H1 (cell line): ENCODE measurements around the gene SH3TC2. TPM values are rescaled to one million over a fixed set of nuclear protein-coding genes. Genes with fewer than 3 reads are reported as not detected.

ENCODE experiments used
- CTCF ChIA-PET: fragments of 300-600 bp; sonication (Branson Sonifier 250); formaldehyde crosslinking; loops from one replicate; lab custom pipeline; 2021; ENCODE audit not compliant: partially characterized antibody; lab: Charles Lee
- POLR2A ChIA-PET: fragments of 300-600 bp; sonication (Branson Sonifier 250); formaldehyde crosslinking; loops from one replicate; lab custom pipeline; 2021; ENCODE audit warnings: inconsistent platforms; ENCODE audit not compliant: partially characterized antibody; lab: Charles Lee
- DNase-seq, 2 experiments: peaks; one replicate each; pipeline versions ENCODE4 v3.0.0 to v3.0.0-alpha.2; 2010 to 2022; ENCODE audit warnings: low spot score in 2 of 2, low read depth in 1 of 2, mixed read lengths in 1 of 2
- FAIRE-seq: peaks from 2 replicates; lab custom pipeline; 2011; peaks lifted over from hg19 to GRCh38; lab: Jason Lieb, UNC
- H2AFZ ChIP-seq: 2 replicates; pipeline ENCODE4 v1.8.1; 2012; ENCODE audit warnings: low read length, inconsistent platforms
- H2AK5ac ChIP-seq: 2 replicates; pipeline ENCODE4 v1.6.1; 2013; ENCODE audit warnings: low read depth, low read length
- H2BK120ac ChIP-seq: replicated peaks from 2 replicates; pipeline ENCODE3; 2013; ENCODE audit warnings: low read depth, low read length, inconsistent platforms
- H2BK12ac ChIP-seq: 2 replicates; pipeline ENCODE4 v1.6.1; 2013; ENCODE audit warnings: low read depth, low read length
- H2BK15ac ChIP-seq: 2 replicates; pipeline ENCODE4 v1.6.1; 2013; ENCODE audit warnings: low read length
- H2BK20ac ChIP-seq: 2 replicates; pipeline ENCODE4 v1.6.1; 2013; ENCODE audit warnings: low read length
- H2BK5ac ChIP-seq: 2 replicates; pipeline ENCODE4 v1.6.1; 2013; ENCODE audit warnings: low read depth, low read length
- H3K14ac ChIP-seq: 2 replicates; pipeline ENCODE4 v1.6.1; 2013; ENCODE audit warnings: inconsistent platforms; ENCODE audit not compliant: insufficient read length
- H3K18ac ChIP-seq: 2 replicates; pipeline ENCODE4 v1.6.1; 2013; ENCODE audit warnings: low read length; ENCODE audit errors: extremely low read depth
- H3K23ac ChIP-seq: 2 replicates; pipeline ENCODE4 v1.6.1; 2013; ENCODE audit warnings: inconsistent platforms; ENCODE audit not compliant: insufficient read length
- H3K23me2 ChIP-seq: 2 replicates; pipeline ENCODE4 v1.6.1; 2013; ENCODE audit warnings: low read depth, low read length
- H3K27ac ChIP-seq: 2 replicates; pipeline ENCODE4 v1.6.1; 2011; ENCODE audit warnings: low read depth, low read length, inconsistent platforms
- H3K27me3 ChIP-seq, 4 experiments: replicated peaks in 1 of 4; 1 replicate in 1 of 4; 2 replicates in 3 of 4; pipeline versions ENCODE4 v1.6.1 to v1.8.1; 2011 to 2013; ENCODE audit warnings: low read length in 3 of 4, mild to moderate bottlenecking in 3 of 4, inconsistent platforms in 2 of 4, mixed read lengths in 2 of 4, moderate library complexity in 1 of 4; ENCODE audit not compliant: control insufficient read depth in 3 of 4, insufficient read depth in 3 of 4; ENCODE audit errors: extremely low read depth in 1 of 4
- H3K36me3 ChIP-seq, 4 experiments: 2 replicates each; pipeline versions ENCODE4 v1.6.1 to v1.8.1; 2011 to 2013; ENCODE audit warnings: mild to moderate bottlenecking in 4 of 4, low read length in 3 of 4, moderate library complexity in 2 of 4, control low read depth in 1 of 4, inconsistent platforms in 1 of 4; ENCODE audit not compliant: insufficient read depth in 4 of 4, control insufficient read depth in 2 of 4
- H3K4ac ChIP-seq: replicated peaks from 2 replicates; pipeline ENCODE3; 2013; ENCODE audit warnings: low read length, low read depth, mixed read lengths, inconsistent platforms; ENCODE audit not compliant: insufficient read length
- H3K4me1 ChIP-seq, 4 experiments: replicated peaks in 1 of 4; 1 replicate in 1 of 4; 2 replicates in 3 of 4; pipeline versions ENCODE4 v1.6.1 to v1.8.1; 2011 to 2013; ENCODE audit warnings: low read length in 3 of 4, inconsistent platforms in 2 of 4, mixed read lengths in 1 of 4; ENCODE audit not compliant: insufficient read depth in 4 of 4, control insufficient read depth in 3 of 4
- H3K4me2 ChIP-seq, 2 experiments: 2 replicates each; pipeline versions ENCODE4 v1.6.1 to v1.8.1; 2011 to 2013; ENCODE audit warnings: low read depth in 2 of 2, low read length in 2 of 2, control low read depth in 1 of 2, inconsistent platforms in 1 of 2, mild to moderate bottlenecking in 1 of 2; ENCODE audit not compliant: insufficient read depth in 1 of 2
- H3K4me3 ChIP-seq, 4 experiments: fragments of 200-600, 300-600 bp in 1 of 4; sonication (generic), shearing (Covaris generic), sonication (Bioruptor Twin) in 1 of 4; 2 replicates each; pipeline versions ENCODE4 v1.5.1 to v1.8.1; 2011 to 2016; ENCODE audit warnings: low read length in 4 of 4, low read depth in 3 of 4, control low read depth in 2 of 4, inconsistent platforms in 2 of 4, mild to moderate bottlenecking in 2 of 4, mixed read lengths in 1 of 4, moderate library complexity in 1 of 4; ENCODE audit not compliant: insufficient read depth in 2 of 4; ENCODE audit errors: extremely low read depth in 1 of 4
- H3K56ac ChIP-seq: replicated peaks from 2 replicates; pipeline ENCODE3; 2013; ENCODE audit warnings: low read depth, mild to moderate bottlenecking, mixed read lengths, low read length, inconsistent platforms; ENCODE audit not compliant: insufficient read length
- H3K79me1 ChIP-seq: 2 replicates; pipeline ENCODE4 v1.6.1; 2013; ENCODE audit warnings: low read depth, low read length, control low read depth
- H3K79me2 ChIP-seq, 2 experiments: 2 replicates each; pipeline versions ENCODE4 v1.6.1 to v1.8.1; 2012 to 2013; ENCODE audit warnings: low read length in 2 of 2, mild to moderate bottlenecking in 2 of 2, inconsistent platforms in 1 of 2; ENCODE audit not compliant: insufficient read depth in 2 of 2, control insufficient read depth in 1 of 2
- H3K9ac ChIP-seq, 4 experiments: replicated peaks in 1 of 4; 1 replicate in 1 of 4; 2 replicates in 3 of 4; pipeline versions ENCODE4 v1.6.1 to v1.8.1; 2011 to 2013; ENCODE audit warnings: low read depth in 3 of 4, low read length in 3 of 4, control low read depth in 2 of 4, mild to moderate bottlenecking in 2 of 4, moderate library complexity in 2 of 4, inconsistent platforms in 1 of 4; ENCODE audit errors: extremely low read depth in 1 of 4
- H3K9me3 ChIP-seq, 2 experiments: 2 replicates each; pipeline versions ENCODE4 v1.6.1 to v1.8.1; 2012 to 2013; ENCODE audit warnings: mild to moderate bottlenecking in 2 of 2, moderate library complexity in 2 of 2, control low read depth in 1 of 2, inconsistent platforms in 1 of 2, low read depth in 1 of 2, low read length in 1 of 2, mixed read lengths in 1 of 2; ENCODE audit not compliant: insufficient read depth in 2 of 2
- H4K20me1 ChIP-seq, 2 experiments: replicated peaks in 1 of 2; 2 replicates each; pipeline versions ENCODE3 to v1.8.1; 2011 to 2013; ENCODE audit warnings: inconsistent platforms in 2 of 2, low read length in 2 of 2, mild to moderate bottlenecking in 1 of 2; ENCODE audit not compliant: insufficient read depth in 2 of 2, control insufficient read depth in 1 of 2
- H4K5ac ChIP-seq: 2 replicates; pipeline ENCODE4 v1.6.1; 2013; ENCODE audit warnings: low read length, low read depth, mixed read lengths, inconsistent platforms; ENCODE audit not compliant: insufficient read length
- H4K8ac ChIP-seq: 2 replicates; pipeline ENCODE4 v1.8.0; 2013; ENCODE audit warnings: mild to moderate bottlenecking, moderate library complexity, low read length, inconsistent platforms; ENCODE audit not compliant: insufficient read depth; ENCODE audit errors: extremely low read depth
- H4K91ac ChIP-seq: replicated peaks from 2 replicates; pipeline ENCODE3; 2013; ENCODE audit warnings: low read length, mixed read lengths, inconsistent platforms; ENCODE audit not compliant: insufficient read length
- BCL11A ChIP-seq, 2 experiments: IDR thresholded peaks; one replicate each; pipeline ENCODE4 v1.6.1; 2011; ENCODE audit warnings: low read depth in 2 of 2, low read length in 2 of 2, mild to moderate bottlenecking in 2 of 2
- CBX5 ChIP-seq: fragments of 300-800, 300-1000 bp; sonication (generic); IDR thresholded peaks from 2 replicates; pipeline ENCODE4 v1.7.1; 2016; ENCODE audit warnings: antibody characterized with exemption, low read length, low read depth
- CHD2 ChIP-seq: IDR thresholded peaks from 2 replicates; pipeline ENCODE4 v1.6.1; 2012; ENCODE audit warnings: low read length, improper control_type of control experiment
- HDAC2 ChIP-seq, 2 experiments: fragments of 300-600 bp in 1 of 2; sonication (generic) in 1 of 2; IDR thresholded peaks; 2 replicates each; pipeline ENCODE4 v1.6.1; 2011 to 2012; ENCODE audit warnings: low read depth in 2 of 2, low read length in 2 of 2, mild to moderate bottlenecking in 2 of 2, moderate library complexity in 2 of 2, borderline replicate concordance in 1 of 2, inconsistent platforms in 1 of 2
- HDAC6 ChIP-seq: IDR thresholded peaks from one replicate; pipeline ENCODE4 v1.7.1; 2012; ENCODE audit warnings: low read depth, mild to moderate bottlenecking, inconsistent platforms, low read length, moderate library complexity
- JUND ChIP-seq: IDR thresholded peaks from 2 replicates; pipeline ENCODE4 v1.6.1; 2011; ENCODE audit warnings: mild to moderate bottlenecking, improper control_type of control experiment, low read length
- KDM1A ChIP-seq: fragments of 200-600, 300-600 bp; sonication (generic); IDR thresholded peaks from 2 replicates; pipeline ENCODE4 v1.7.1; 2016; ENCODE audit warnings: mild to moderate bottlenecking, low read length, borderline replicate concordance
- KDM5A ChIP-seq: fragments of 200-600 bp; IDR thresholded peaks from 2 replicates; pipeline ENCODE4 v1.7.1; 2012; ENCODE audit warnings: mild to moderate bottlenecking, low read length, inconsistent platforms, mixed read lengths
- NANOG ChIP-seq: IDR thresholded peaks from 2 replicates; pipeline ENCODE4 v1.6.1; 2011; ENCODE audit warnings: low read length, low read depth, mild to moderate bottlenecking, inconsistent platforms; ENCODE audit not compliant: insufficient read depth, poor library complexity, severe bottlenecking
- RFX5 ChIP-seq: IDR thresholded peaks from 2 replicates; pipeline ENCODE4 v1.6.1; 2011; ENCODE audit warnings: low read depth, low read length, improper control_type of control experiment, borderline replicate concordance
- SP1 ChIP-seq: IDR thresholded peaks from 2 replicates; pipeline ENCODE4 v1.6.1; 2011; ENCODE audit warnings: low read depth, low read length
- TAF1 ChIP-seq: IDR thresholded peaks from 2 replicates; pipeline ENCODE4 v1.6.1; 2011; ENCODE audit warnings: mild to moderate bottlenecking, low read depth, low read length
- TCF12 ChIP-seq: IDR thresholded peaks from 2 replicates; pipeline ENCODE4 v1.6.1; 2011; ENCODE audit warnings: low read depth, mild to moderate bottlenecking, low read length
- WGBS, 2 experiments: shearing (Covaris generic) in 1 of 2; methylation state at CpG; one replicate each; pipeline versions ENCODE4 v1.1.6 to v1.1.7; 2013 to 2015; ENCODE audit warnings: low lambda C conversion rate in 2 of 2, mixed read lengths in 2 of 2, inconsistent platforms in 1 of 2, low coverage in 1 of 2, missing lambda C conversion rate in 1 of 2; ENCODE audit not compliant: insufficient replicate concordance in 2 of 2, insufficient coverage in 1 of 2, insufficient read length in 1 of 2; ENCODE audit errors: extremely low coverage in 1 of 2, missing lambda C conversion rate in 1 of 2; 5-methylcytosine and 5-hydroxymethylcytosine counted together
- polyA plus RNA-seq, 7 experiments: library from polyadenylated mRNA; depleted of rRNA in 3 of 7; stranded (reverse) in 5 of 7; unstranded in 2 of 7; fragments of >200 nt in 5 of 7; fragments of 200-250 nt in 2 of 7; gene quantifications; 1 replicate in 5 of 7; 2 replicates in 1 of 7; 4 replicates in 1 of 7; pipeline versions ENCODE4 v1.2.1 to v1.2.3, GENCODE V29; 2011 to 2013; ENCODE audit warnings: missing spikeins in 2 of 7, mixed read lengths in 2 of 7
- total RNA-seq: library from RNA; stranded (reverse); fragmentation: NEBNext Ultra II Directional; extraction: Animal tissue kit (Norgen Biotek cat#: 25700); gene quantifications from 2 replicates; pipeline ENCODE4 v1.2.1, GENCODE V29; 2021
- TF ChIP-seq, protein P1 (sequence below): IDR thresholded peaks from 2 replicates; pipeline ENCODE4 v1.6.1; 2012; ENCODE audit warnings: inconsistent platforms

SH3TC2 gene
- total and polyA plus RNA-seq, 2 of the 8 experiments (the other 6 are each of a cell fraction or from before 2014, with no cell fraction given) = 0.11 to 0.80 TPM

- H2BK120ac ChIP-seq = no peak overlapping the region
- peaks cover 0 to 13% (median 5%) of the 10 kb centered on the region in 4 experiments; a peak in 4 of 7 replicates for H3K4me1 ChIP-seq
- no peak overlapping the region for H3K4me2 ChIP-seq
- H4K20me1 ChIP-seq = no peaks in the 10 kb centered on the region
- no peak overlapping the region for H2BK12ac ChIP-seq
- H3K23me2 ChIP-seq = no peaks in the 10 kb centered on the region
- no peak overlapping the region for H2BK15ac ChIP-seq
- H3K36me3 ChIP-seq = no peaks in the 10 kb centered on the region
- no peaks in the 10 kb centered on the region for H3K9me3 ChIP-seq
- no peak for FAIRE-seq
- ChIA-PET POLR2A (interaction anchor here (2.0 kb wide), 1 partner anchor 8 kb away, joined by 6 read pairs; no protein-coding TSS in a partner anchor), CTCF (interaction anchor here (0.5 to 7.7 kb wide), 14 partner anchors 9 to 451 kb away, joined by 3 to 45 read pairs (median 6); no protein-coding TSS in a partner anchor)
- no peak overlapping the region for H4K5ac ChIP-seq
- no peak for DNase-seq
- H3K23ac ChIP-seq = no peak overlapping the region
- no peaks in the 10 kb centered on the region for H3K27me3 ChIP-seq
- H4K91ac ChIP-seq = no peak overlapping the region
- no peak overlapping the region for H3K9ac ChIP-seq
- no peaks in the 10 kb centered on the region for H3K79me1 ChIP-seq
- H2AFZ ChIP-seq = no peak overlapping the region
- no peak overlapping the region for H3K18ac ChIP-seq
- no peak overlapping the region for H2AK5ac ChIP-seq
- H3K4me3 ChIP-seq = no peak overlapping the region
- no peak overlapping the region for H3K27ac ChIP-seq
- H2BK5ac ChIP-seq = no peak overlapping the region
- H3K4ac ChIP-seq = no peak overlapping the region
- H3K79me2 ChIP-seq = no peaks in the 10 kb centered on the region
- no peak overlapping the region for H3K14ac ChIP-seq
- no peak overlapping the region for H3K56ac ChIP-seq
- H4K8ac ChIP-seq = no peak overlapping the region
- no peak overlapping the region for H2BK20ac ChIP-seq
- 94% methylated on average over 6 of the region's 6 CpGs; no CpG with 5 or more reads in 1 of the 2 experiments for WGBS, 2 experiments
- TF ChIP-seq TAF1 (no peak), NANOG (no peak), KDM1A (no peak), SP1 (no peak), BCL11A (IDR thresholded peaks at IDR 0.05; ENCODE audit: low read depth in 2 of 2, low read length in 2 of 2) (no peak), HDAC2 (IDR thresholded peaks at IDR 0.05; ENCODE audit: borderline replicate concordance in 1 of 2, low read depth in 2 of 2, low read length in 2 of 2) (no peak), CHD2 (no peak), KDM5A (no peak), JUND (no peak), TCF12 (no peak), RFX5 (no peak), HDAC6 (no peak), CBX5 (no peak)
- TF ChIP-seq, protein P1, sequence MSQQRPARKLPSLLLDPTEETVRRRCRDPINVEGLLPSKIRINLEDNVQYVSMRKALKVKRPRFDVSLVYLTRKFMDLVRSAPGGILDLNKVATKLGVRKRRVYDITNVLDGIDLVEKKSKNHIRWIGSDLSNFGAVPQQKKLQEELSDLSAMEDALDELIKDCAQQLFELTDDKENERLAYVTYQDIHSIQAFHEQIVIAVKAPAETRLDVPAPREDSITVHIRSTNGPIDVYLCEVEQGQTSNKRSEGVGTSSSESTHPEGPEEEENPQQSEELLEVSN = no peak
Observed at GRCh38 chr5:148981353-148981752, 81.5 kb downstream of the SH3TC2 start.
